Panc1 (cell line): ENCODE measurements around the gene SLC22A15.

Experiments
- POLR2AphosphoS5 ChIP-seq: IDR thresholded peaks from 2 replicates; pipeline ENCODE4 v1.6.1; 2012; ENCODE audit warnings: mild to moderate bottlenecking, low read depth, low read length, moderate library complexity
- TF ChIP-seq, protein P1 (sequence below): fragments of 450-650 bp; IDR thresholded peaks from 2 replicates; pipeline ENCODE4 v1.5.1; 2017; ENCODE audit warnings: mild to moderate bottlenecking

DNA sequence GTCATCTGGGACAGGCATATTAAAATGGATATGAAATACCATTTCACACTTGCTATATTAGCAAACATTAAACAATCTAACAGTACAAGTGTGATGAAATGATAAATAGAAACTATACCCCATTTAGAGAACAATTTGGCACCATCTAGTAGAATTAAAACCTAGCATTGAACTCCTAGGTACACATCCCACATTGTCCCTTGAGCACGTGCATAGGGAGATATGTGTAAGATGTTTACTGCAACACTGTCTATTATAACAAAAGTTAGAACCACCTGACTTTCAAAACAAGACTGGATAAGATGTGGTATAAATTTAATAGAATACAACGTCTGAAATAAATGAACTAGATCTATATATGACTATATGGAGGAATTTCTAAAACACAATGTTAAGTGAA lies 3.8 kb downstream of the SLC22A15 start:
- TF ChIP-seq POLR2AphosphoS5, result no peak
- TF ChIP-seq, protein P1, sequence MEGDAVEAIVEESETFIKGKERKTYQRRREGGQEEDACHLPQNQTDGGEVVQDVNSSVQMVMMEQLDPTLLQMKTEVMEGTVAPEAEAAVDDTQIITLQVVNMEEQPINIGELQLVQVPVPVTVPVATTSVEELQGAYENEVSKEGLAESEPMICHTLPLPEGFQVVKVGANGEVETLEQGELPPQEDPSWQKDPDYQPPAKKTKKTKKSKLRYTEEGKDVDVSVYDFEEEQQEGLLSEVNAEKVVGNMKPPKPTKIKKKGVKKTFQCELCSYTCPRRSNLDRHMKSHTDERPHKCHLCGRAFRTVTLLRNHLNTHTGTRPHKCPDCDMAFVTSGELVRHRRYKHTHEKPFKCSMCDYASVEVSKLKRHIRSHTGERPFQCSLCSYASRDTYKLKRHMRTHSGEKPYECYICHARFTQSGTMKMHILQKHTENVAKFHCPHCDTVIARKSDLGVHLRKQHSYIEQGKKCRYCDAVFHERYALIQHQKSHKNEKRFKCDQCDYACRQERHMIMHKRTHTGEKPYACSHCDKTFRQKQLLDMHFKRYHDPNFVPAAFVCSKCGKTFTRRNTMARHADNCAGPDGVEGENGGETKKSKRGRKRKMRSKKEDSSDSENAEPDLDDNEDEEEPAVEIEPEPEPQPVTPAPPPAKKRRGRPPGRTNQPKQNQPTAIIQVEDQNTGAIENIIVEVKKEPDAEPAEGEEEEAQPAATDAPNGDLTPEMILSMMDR, result no peak
